OCI-LY7 (cell line): ENCODE data around the gene SH2D3A. TPM values are rescaled to one million over a fixed set of nuclear protein-coding genes. Genes with fewer than 3 reads are reported as not detected.
"Not testable (repeated sequence)": the region's sequence is repeated elsewhere in the genome, so short reads cannot be mapped to it uniquely, and the experiment has no call there.

Experiments used
- BruUV-seq: library from RNA; stranded (reverse); fragments of 400-500 nt; replicated peaks from 2 replicates; lab custom pipeline; 2021; lab: Mats Ljungman, UMichigan
- CTCF ChIA-PET: fragments of 300-600 bp; sonication (Branson Sonifier 250); formaldehyde crosslinking; loops from one replicate; lab custom pipeline; 2022; ENCODE audit warnings: antibody characterized with exemption; ENCODE audit not compliant: unreplicated experiment; lab: Charles Lee
- POLR2A ChIA-PET: fragments of 300-600 bp; sonication (Branson Sonifier 250); formaldehyde crosslinking; loops from one replicate; lab custom pipeline; 2022; ENCODE audit warnings: antibody characterized with exemption; lab: Charles Lee
- DNase-seq: peaks from one replicate; pipeline ENCODE4 v3.0.0-alpha.2; 2015; ENCODE audit warnings: low spot score
- H2AFZ ChIP-seq: fragments of 200-600 bp; sonication (generic), shearing (Covaris generic); 2 replicates; pipeline ENCODE4 v1.6.1; 2014; ENCODE audit warnings: mild to moderate bottlenecking, antibody characterized with exemption, low read length, moderate library complexity
- H3K27ac ChIP-seq: fragments of 200-600 bp; sonication (generic); 2 replicates; pipeline ENCODE4 v1.5.1; 2014; ENCODE audit warnings: mixed run types, low read depth, mild to moderate bottlenecking, moderate library complexity, low read length, inconsistent platforms; ENCODE audit not compliant: poor library complexity, severe bottlenecking
- H3K36me3 ChIP-seq: fragments of 200-600 bp; sonication (generic); 2 replicates; pipeline ENCODE4 v1.6.1; 2014; ENCODE audit warnings: mild to moderate bottlenecking, antibody characterized with exemption, low read length, moderate library complexity, mixed read lengths; ENCODE audit not compliant: insufficient read depth
- H3K4me1 ChIP-seq: fragments of 200-600 bp; sonication (generic); 2 replicates; pipeline ENCODE4 v1.5.1; 2014; ENCODE audit warnings: mild to moderate bottlenecking, low read length; ENCODE audit not compliant: insufficient read depth, poor library complexity, severe bottlenecking
- H3K4me2 ChIP-seq: fragments of 200-600 bp; sonication (generic); 2 replicates; pipeline ENCODE4 v1.6.1; 2014; ENCODE audit warnings: mild to moderate bottlenecking, low read length
- H3K4me3 ChIP-seq: fragments of 200-600 bp; sonication (generic); 2 replicates; pipeline ENCODE4 v1.5.1; 2014; ENCODE audit warnings: mild to moderate bottlenecking, low read depth, low read length; ENCODE audit not compliant: poor library complexity, severe bottlenecking
- H3K79me2 ChIP-seq: fragments of 200-600 bp; sonication (generic); 2 replicates; pipeline ENCODE4 v1.6.1; 2016; ENCODE audit warnings: low read depth, mild to moderate bottlenecking, low read length, moderate library complexity, mixed read lengths; ENCODE audit not compliant: insufficient read depth
- H3K9me2 ChIP-seq: fragments of 200-600 bp; sonication (generic); 2 replicates; pipeline ENCODE4 v1.6.1; 2016; ENCODE audit warnings: mild to moderate bottlenecking, low read length, mixed read lengths; ENCODE audit not compliant: insufficient read depth
- H3K9me3 ChIP-seq: fragments of 200-600 bp; sonication (generic); 2 replicates; pipeline ENCODE4 v1.6.1; 2014; ENCODE audit warnings: mild to moderate bottlenecking, mixed run types, low read length, mixed read lengths
- H4K20me1 ChIP-seq: fragments of 200-600 bp; sonication (generic); 2 replicates; pipeline ENCODE4 v1.6.1; 2014; ENCODE audit warnings: mild to moderate bottlenecking, antibody characterized with exemption, low read length, moderate library complexity, mixed read lengths; ENCODE audit not compliant: insufficient read depth
- EZH2phosphoT487 ChIP-seq: fragments of 200-600 bp; sonication (generic); IDR thresholded peaks from 2 replicates; pipeline ENCODE4 v1.6.1; 2018; ENCODE audit warnings: low read depth, borderline replicate concordance, mild to moderate bottlenecking, mixed run types, antibody characterized with exemption, low read length, moderate library complexity, mixed read lengths
- intact Hi-C: fragments of 100-400 bp; cut with micrococcal nuclease; formaldehyde crosslinking; loops from one replicate; pipeline ENCODE4 v1.10.0; 2022; ENCODE audit not compliant: unreplicated experiment
- total RNA-seq, 2 experiments: library from RNA; depleted of rRNA in 1 of 2; stranded (reverse); fragments of >200 nt in 1 of 2; shearing (Covaris generic) in 1 of 2; gene quantifications; 2 replicates each; pipeline ENCODE4 v1.2.3, GENCODE V29; 2014 to 2022
- TF ChIP-seq, protein P1 (sequence below): fragments of 200-600 bp; sonication (generic); conservative IDR thresholded peaks from 2 replicates; pipeline ENCODE4 v1.5.1; 2014; ENCODE audit warnings: mild to moderate bottlenecking, antibody characterized with exemption, low read length, moderate library complexity, mixed read lengths

The SH2D3A gene
- total RNA-seq, 2 experiments from 2014 or later = 7.8 to 13.3 TPM

DNA sequence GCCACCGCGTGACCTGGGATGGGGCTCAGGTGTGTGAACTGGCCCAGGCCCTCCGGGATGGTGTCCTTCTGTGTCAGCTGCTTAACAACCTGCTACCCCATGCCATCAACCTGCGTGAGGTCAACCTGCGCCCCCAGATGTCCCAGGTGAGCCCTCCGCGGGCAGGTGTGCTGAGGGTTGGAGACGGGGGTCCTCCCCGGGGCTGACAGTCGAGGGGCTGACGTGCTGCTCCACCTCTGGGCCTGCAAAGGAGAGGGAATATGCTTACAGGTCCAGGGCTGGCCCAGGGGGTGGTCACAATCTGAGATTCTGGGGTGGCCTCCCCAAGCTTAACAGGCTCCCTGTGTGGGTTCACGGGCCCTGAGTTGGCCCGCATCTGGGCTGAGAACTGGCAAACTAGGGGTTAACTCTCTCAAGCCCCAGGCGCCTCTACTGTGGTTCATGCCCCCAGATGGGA, 5.7 kb upstream of the SH2D3A start:
- peaks cover 34% of the 10 kb centered on the region for H3K36me3 ChIP-seq
- intact Hi-C loops = loop anchor here (1.0 kb wide), 3 partner anchors 28 to 89 kb away; partner anchors contain the start of gene GPR108
- DNase-seq = no peak
- TF ChIP-seq, protein P1, sequence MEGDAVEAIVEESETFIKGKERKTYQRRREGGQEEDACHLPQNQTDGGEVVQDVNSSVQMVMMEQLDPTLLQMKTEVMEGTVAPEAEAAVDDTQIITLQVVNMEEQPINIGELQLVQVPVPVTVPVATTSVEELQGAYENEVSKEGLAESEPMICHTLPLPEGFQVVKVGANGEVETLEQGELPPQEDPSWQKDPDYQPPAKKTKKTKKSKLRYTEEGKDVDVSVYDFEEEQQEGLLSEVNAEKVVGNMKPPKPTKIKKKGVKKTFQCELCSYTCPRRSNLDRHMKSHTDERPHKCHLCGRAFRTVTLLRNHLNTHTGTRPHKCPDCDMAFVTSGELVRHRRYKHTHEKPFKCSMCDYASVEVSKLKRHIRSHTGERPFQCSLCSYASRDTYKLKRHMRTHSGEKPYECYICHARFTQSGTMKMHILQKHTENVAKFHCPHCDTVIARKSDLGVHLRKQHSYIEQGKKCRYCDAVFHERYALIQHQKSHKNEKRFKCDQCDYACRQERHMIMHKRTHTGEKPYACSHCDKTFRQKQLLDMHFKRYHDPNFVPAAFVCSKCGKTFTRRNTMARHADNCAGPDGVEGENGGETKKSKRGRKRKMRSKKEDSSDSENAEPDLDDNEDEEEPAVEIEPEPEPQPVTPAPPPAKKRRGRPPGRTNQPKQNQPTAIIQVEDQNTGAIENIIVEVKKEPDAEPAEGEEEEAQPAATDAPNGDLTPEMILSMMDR = no peak
- no peak for TF ChIP-seq EZH2phosphoT487
- H3K9me2 ChIP-seq = no peaks in the 10 kb centered on the region
- H3K27ac ChIP-seq = peak overlapping the region; percentile 88
- H3K9me3 ChIP-seq = no peaks in the 10 kb centered on the region
- no peak overlapping the region for H2AFZ ChIP-seq
- H3K4me3 ChIP-seq = peak overlapping the region; percentile 83
- peaks cover 37% of the 10 kb centered on the region for H3K4me1 ChIP-seq
- ChIA-PET POLR2A (interaction anchor here (0.6 to 3.9 kb wide), 10 partner anchors 9 to 286 kb away, joined by 3 to 25 read pairs (median 6); partner anchors contain the start of gene GPR108), CTCF (interaction anchor here (1.3 to 1.8 kb wide), 2 partner anchors 28 to 90 kb away, joined by 4 to 19 read pairs; no protein-coding TSS in a partner anchor)
- H4K20me1 ChIP-seq = no peaks in the 10 kb centered on the region
- H3K79me2 ChIP-seq = peaks cover 50% of the 10 kb centered on the region
- H3K4me2 ChIP-seq = peak overlapping the region; percentile 72
- no TSS peak for BruUV-seq

- no peak for TF ChIP-seq EZH2phosphoT487
- TF ChIP-seq, protein P1 = peak; percentile 77
- H3K4me1 ChIP-seq = peaks cover 33% of the 10 kb centered on the region
- CTCF ChIA-PET = interaction anchor here (0.7 to 1.8 kb wide), 4 partner anchors 13 to 91 kb away, joined by 3 to 19 read pairs (median 9); no protein-coding TSS in a partner anchor
- H3K36me3 ChIP-seq = peaks cover 27% of the 10 kb centered on the region
- peak; percentile 95 for DNase-seq
- peak within 1 kb of the TSS; percentile 88 for H3K27ac ChIP-seq
- H3K9me2 ChIP-seq = no peaks in the 10 kb centered on the region
- peak within 1 kb of the TSS; percentile 83 for H3K4me3 ChIP-seq
- H3K4me2 ChIP-seq = peak within 1 kb of the TSS; percentile 72
- H3K79me2 ChIP-seq = peaks cover 43% of the 10 kb centered on the region
- intact Hi-C loops = loop anchor here (1.0 kb wide), 2 partner anchors 29 to 90 kb away; no protein-coding TSS in a partner anchor
- H4K20me1 ChIP-seq = no peaks in the 10 kb centered on the region
- no peaks in the 10 kb centered on the region for H3K9me3 ChIP-seq
- peak within 1 kb of the TSS; percentile 20; the same call in 1 of the 2 replicates for H2AFZ ChIP-seq
- no TSS peak for BruUV-seq
- POLR2A ChIA-PET = interaction anchor here (0.6 to 3.9 kb wide), 13 partner anchors 8 to 840 kb away, joined by 3 to 25 read pairs (median 5); partner anchors contain the start of gene GPR108
These were observed 5.0 kb upstream of the SH2D3A start, which contains the start of gene VAV1 for GRCh38 chr19:6772028-6772865. VAV1 (plus strand) TSS chr19:6772708; CDS start chr19:6772808, 100 bp downstream.

DNA sequence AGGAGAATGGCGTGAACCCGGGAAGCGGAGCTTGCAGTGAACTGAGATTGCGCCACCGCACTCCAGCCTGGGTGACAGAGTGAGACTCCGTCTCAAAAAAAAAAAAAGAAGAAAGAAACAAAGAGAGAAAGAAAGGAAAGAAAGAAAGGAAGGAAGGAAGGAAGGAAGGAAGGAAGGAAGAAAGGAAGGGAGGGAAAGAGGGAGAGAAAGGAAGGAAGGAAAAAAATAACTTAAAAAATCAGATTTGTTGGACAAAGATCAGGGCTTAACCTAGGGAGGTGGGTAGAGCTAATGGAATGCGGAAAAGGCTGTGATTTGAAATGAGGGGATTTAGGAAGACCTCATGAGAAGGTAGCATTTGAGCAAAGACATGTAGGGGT, 4.4 kb upstream of the SH2D3A start:
- DNase-seq, H3K27ac ChIP-seq, H3K9me3 ChIP-seq, H3K4me2 ChIP-seq, H3K4me3 ChIP-seq, H3K9me2 ChIP-seq, H2AFZ ChIP-seq, H4K20me1 ChIP-seq, BruUV-seq: not testable (repeated sequence)
- peaks cover 33% of the 10 kb centered on the region for H3K4me1 ChIP-seq
- intact Hi-C loops = loop anchor here (1.0 kb wide), 2 partner anchors 30 to 91 kb away; no protein-coding TSS in a partner anchor
- POLR2A ChIA-PET = interaction anchor here (0.9 to 3.9 kb wide), 4 partner anchors 29 to 268 kb away, joined by 3 to 25 read pairs (median 14); partner anchors contain the start of gene GPR108
- CTCF ChIA-PET = interaction anchor here (0.5 to 1.8 kb wide), 4 partner anchors 30 to 92 kb away, joined by 3 to 19 read pairs (median 4); no protein-coding TSS in a partner anchor
- H3K79me2 ChIP-seq = peaks cover 37% of the 10 kb centered on the region
- H3K36me3 ChIP-seq = peaks cover 21% of the 10 kb centered on the region
